GM18907 (cell line): ENCODE data around the gene NUAK1.

Experiments
- ATAC-seq: cut with Tn5 transposase; IDR thresholded peaks from one replicate; pipeline ENCODE4 v1.9.1; 2021; ENCODE audit warnings: mild to moderate bottlenecking, moderate library complexity; ENCODE audit not compliant: unreplicated experiment

Gene NUAK1

DNA sequence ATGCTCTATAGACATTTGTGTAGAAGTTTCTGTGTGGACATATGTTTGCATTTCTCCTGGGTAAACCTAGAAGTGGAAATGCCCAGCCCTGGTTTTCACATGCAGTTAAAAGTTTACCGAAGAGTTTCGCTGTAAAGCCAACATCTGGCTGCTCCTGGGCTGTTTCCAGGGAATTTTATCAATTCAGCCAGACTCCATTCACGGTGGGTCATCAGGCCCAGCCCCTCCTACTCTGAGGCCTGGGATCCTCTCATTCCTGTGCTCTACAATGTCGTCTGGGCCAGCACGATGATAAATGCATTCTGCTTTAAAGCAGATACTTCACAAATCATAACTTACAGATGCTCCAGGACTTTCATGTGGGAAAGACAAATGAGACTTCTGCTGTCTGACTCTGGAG is 7.1 kb downstream of the NUAK1 start:
- ATAC-seq = no peak

DNA sequence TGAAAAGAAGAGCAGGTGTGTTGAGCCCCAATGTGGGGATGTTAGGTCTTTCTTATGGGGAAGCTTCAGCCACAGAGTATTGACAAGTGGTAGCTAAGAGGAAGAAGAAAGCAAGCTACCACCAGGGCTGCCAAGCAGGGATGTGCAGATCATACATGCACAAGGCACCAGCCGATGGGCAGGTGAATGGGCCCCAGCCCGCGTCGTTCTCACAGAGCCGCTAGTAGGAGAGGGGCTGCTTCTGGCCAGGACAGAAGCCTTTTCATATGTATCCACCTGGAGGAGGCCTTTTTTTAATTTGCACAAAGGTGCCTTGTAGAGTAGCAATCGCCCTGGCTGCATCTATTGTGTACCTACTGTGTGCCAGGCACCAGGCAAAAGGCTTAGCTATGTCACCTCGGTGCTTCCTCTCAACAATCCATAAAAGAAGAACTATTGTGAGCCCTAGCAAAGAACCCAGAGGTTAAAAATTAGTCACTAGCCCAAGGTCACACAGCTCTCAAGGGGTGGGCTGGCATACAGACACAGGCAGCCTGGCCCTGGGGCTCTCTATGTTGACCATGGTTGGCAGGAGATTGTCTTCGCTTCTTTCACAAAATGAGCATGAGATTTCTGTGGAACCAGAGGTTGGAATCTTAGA is 8.2 kb downstream of the NUAK1 start:
- ATAC-seq = no peak

DNA sequence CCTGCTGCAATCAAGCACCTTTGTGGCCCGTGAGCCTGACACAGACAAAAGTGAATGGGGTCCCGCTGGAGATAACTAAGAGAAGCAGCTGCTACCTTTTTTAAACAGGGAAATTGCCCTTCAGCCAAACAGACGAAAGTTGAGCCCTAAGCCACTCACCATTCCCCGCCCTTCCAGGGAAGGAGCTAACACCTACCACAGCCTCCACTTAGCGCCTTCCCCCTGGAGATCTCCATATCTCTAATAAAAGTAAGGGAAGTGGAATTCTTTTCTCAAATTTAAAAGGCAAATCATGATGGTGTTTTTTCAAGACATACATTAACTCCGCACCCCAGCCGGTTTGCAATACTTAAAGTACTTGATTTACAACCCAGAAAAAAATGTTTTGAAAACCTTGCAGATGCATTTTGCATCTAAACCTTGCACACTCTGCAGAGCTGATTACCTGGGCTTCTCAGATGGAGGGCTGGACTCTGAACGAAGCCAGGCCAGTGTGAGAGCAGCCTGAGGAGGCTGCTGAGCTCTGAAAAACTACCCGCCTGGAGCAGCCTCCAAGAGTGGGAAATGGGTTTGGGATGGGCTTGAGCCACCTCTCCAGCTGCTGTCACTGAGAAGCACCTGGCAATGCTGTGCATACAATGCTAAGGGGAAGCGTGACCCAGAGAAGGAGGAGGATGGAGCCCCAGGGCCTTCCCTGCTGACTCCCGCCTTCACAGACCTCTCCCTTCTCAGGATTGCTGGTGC is 10.0 kb downstream of the NUAK1 start:
- ATAC-seq = no peak

DNA sequence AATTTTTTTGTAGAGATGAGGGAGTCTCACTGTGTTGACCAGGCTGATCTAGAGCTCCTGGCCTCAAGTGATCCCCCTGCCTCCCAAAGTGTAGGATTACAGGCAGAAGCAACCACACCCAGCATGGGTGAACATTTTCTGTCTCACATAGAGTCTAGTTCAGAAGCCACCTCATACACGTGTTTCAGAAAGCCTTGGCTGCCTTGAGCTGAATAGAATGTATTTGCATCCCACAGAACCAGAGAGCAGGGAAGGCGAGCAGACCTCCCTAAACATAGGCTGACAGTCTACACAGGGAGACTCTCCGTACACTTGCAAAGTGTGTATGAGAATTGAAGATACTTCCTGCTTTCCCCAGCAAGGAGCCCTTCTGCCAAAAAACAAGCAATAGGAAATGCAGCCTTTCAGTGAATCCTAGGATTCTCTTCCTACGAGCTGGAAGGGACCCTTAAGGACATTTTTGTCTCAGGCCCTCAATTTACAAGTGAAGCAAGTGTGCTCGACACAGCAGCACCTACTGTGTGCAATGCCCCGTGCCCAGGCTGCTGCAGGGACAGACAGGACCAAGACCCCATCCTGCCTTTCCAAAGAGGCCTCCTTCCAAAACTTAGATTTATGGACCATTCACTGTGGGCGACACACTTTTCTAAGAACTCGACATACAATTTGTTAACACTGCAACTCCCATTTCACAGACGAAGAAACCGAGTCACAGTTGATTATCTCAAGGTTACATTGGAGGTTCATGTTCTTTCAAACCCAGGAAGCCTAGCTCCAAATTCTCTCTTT is 11.2 kb downstream of the NUAK1 start:
- no peak for ATAC-seq

DNA sequence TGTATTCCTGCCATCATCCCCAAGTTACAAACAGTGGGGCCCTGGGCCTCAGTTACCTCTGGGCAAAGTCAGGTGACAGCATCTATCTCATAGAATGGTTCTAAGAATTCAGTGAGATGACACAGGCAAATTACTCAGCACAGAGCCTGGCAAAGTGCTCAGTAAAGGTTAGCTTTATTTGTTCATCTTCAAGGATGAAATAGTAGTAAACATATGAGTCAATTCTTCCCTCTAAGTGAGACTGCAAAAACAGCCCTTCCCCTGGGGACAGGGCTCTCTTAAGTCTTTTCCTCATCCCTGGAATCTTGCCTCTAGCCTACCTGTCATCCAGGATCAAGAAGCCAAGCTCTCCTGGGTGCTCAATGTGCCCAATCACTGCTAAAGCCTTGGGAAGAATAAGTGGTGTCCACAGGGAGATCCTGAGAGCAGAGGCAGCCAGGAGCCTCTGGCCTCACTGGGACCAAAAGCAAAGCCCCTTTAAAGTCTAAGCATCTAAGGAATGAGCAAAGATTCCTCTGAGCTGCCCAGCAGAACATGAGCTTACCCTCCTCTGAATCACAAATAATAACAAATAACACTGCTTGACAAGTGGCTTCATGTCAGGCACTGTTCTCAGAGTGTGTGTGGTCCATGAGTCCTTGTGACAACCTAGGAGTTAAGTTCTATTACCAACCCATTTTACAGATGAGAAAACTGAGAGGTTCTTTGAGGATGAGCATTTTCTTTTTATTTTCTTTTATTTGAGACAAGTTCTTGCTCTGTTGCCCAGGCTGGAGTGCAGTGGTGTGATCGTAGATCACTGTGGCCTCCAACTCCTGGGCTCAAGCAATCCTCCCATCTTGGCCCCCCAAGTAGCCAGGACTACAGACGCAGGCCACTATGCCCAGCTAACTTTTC is 12.1 kb downstream of the NUAK1 start:
- no peak for ATAC-seq

DNA sequence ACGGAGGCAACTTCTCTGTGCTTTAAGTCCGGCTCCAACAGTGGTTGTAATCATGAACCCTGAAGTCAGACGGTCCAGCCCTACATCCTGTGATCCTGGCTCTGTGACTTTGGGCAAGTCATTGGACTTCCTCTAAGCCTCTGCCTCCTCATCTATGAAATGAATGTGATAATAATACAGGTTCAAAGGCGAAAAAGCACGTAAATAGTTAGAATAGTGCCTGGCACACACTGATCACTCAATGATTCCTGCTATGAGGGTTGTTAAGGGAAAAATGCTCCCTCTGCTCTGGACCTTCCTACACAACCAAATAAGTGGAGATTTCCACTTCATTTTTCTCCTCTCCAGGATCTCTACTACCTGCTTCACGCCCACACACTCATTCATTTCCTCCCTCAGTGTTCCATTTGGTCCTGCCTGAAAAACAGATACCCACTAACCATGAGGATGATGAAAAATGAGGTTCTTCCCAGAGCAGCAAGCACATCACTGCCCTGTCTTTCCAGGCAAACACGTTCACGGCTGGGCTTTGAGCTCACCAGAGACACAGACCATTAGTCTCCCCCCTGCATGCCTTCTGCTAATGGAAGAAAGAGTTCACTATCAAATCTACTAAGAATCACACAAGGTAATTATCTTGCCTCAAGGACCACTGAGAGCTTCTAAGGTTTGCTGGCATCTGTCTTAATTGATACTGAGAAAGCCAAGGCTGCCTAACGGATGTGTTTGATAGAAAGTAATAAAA is 13.2 kb downstream of the NUAK1 start:
- no peak for ATAC-seq

DNA sequence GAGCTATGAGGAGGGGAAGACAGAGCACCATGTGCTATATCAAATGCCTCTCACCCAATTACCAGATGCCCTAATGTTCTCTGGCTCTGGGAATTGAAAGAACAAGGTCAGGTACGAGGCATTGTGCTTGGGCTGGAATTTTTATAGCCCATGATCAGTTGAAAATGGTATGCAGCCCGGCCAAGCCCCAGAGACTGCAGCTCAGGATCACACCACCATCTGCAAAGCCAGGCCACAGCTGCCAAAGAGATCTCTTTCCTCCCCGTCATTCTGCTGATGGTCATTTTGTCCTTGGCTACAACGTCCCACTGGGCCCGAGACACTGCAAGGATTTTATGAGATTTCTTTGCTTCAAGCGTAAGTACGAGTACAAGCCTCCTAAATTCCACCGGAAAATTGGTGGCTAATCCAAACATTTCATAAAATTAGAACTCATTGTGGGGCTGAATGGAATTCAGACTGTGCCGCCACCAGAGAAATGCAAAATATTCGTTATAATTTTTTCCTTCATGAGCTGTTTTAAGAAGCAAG is 15.1 kb downstream of the NUAK1 start:
- no peak for ATAC-seq

DNA sequence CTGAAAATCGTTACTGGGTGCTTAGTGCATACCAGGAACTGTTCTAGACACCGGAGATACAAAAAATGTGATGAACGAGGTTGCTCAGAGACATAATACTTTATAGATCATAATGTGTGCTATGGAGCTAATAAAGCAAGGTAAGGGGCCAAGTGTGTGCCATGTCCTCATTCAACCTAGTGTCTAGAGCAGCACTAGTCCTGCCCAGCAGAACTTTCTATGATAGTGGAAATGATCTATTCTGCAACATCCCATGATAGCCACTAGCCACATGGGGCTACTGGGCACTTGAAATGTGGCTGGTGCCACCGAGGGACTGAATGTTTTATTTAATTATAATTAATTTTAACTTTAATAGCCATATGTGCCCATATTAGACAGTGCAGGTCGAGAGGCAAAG is 15.6 kb downstream of the NUAK1 start:
- no peak for ATAC-seq

DNA sequence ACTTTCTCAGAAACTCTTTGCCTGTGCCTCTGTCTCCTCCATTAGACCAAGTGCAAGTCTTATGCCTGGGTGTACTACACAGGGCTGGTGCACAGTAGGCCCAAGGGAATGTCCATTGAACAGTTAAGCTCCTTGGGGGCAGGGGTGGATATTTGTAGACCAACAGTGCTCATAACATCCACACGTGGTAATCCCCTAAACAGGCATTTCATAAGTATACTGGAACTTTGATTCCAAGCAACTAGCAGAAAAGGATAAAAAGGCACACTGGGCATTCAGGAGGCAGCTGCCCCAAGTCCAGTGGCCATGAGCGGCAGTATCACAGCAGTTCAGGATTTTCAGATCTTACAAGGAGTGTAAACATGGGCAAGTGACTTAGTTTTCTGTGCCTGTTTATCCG is 16.8 kb downstream of the NUAK1 start:
- no peak for ATAC-seq

DNA sequence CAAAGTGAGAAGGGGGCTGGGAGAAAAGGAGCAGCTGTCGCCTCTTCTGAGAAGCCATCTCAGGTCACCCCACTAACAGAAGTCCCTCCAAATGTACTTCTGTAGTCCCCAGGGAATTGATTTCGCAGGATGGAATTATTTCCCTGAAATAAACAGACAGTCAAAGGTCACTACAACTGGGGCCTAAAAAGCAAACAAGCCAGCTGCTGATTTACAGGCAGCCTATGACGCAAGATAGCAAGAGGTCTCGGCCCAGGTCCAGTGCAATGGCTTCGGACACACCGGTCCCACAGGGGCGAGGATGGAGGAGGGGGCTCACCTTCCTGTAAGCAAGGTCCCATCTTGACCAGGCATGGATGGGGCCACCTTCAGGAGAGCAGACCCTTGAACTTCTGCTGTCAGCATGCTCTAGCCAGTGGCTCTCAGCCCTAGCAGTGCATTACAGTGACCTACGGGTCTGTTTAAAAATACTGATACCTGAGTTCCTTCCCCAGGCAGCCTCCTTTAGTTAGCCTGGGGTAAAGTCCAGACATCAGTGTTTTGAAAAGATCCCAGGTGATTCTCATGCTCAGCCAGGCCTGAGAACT is 18.1 kb downstream of the NUAK1 start:
- no peak for ATAC-seq

DNA sequence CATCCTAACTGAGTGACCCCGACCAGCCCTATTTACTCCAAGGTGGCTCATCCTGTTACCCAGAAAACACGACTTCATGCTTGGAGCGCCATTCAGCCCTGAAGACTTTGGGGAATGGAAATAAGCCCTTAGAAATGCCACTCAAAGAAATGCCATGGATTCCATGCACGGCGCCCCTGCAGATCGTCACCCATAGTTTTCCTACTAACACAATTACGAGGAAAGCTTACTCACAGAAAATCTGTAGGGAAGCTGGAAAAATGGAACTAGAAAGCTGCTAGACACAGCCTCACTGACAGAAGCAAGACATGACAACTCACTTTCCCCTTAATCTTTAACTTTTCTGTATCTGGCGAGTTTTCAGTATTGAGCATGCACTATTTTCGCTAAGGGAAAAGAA is 19.5 kb downstream of the NUAK1 start:
- no peak for ATAC-seq

DNA sequence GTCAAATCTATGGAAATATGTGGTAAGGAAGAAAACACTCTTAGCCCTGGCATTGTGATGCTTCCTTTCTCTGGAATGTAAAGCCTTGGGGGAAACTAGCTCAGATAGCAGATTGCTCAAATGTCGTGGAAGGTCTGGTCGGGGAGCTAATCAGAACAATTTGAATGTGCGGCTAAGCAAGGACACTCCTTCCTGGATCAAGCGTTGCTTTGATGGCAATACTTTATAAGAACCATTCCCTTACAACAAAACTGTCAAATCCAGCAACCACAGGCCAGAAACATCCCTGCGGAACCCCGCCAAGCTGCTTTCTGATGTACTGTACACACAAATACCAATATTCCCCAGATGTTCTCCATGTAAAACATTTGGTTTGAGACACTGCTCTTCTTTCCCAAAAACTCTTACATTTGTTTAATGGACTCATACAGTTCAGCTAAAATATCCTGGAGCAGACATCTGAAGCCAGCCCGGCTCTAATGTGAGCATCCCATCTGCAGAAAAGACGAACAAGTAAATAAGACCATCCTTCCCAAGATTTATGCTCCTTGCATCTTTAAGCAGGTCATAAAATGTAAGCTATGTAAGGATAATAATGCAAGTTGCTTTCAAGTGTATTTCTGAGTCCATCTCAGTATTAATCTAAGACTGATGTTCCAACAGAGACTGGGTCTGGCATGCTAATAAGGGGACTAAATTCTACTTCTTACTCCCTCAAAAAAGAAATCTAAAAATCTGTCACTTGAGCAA is 20.2 kb downstream of the NUAK1 start:
- no peak for ATAC-seq

DNA sequence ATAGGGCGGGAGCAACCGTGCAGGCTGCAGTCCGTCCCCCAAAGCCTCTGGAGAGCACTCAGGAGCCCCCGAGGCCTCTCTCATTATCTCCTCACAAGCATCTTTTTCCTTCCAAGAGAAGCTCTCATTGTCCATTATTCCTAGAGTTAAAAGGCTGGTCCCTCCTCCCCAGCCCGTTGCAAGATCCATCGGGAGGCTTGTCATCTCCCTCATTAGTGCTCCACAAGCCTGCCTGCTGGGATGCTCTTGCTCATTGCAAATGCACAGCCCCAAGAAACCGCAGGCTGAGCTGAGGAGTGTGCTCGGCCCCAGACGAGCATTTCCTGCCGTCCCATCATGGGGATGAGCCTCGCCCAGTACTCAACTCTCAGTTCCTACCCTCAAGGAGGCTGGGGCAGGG is 23.3 kb downstream of the NUAK1 start:
- no peak for ATAC-seq

DNA sequence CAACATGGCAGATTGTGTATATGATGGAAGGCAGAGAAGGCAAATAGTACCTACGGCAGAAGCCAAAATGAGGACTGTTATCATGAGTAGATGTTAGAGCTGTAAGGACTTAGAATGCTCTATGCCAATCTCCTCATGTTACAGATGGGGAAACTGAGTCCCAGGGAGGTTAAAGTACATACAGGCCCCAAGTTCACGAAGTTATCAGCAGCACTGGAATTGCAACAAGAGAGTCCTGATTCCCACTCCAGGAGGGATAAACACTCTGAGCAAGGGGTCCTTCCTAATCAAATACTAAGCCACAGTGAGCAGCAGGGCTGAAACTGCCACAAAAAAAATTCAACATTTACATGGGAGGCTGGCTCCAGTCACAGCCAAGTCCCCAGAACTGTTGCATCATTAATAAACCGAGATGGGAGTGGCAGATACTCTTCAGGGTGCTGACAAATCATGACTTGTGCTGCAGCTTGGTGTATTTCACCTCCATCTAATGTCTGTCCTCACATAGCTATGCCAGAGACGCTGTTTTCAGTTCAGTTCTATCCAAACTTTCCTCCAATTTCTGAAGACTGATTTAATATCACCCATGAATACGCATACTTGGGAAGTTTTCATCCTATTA is 24.2 kb downstream of the NUAK1 start:
- ATAC-seq = no peak

DNA sequence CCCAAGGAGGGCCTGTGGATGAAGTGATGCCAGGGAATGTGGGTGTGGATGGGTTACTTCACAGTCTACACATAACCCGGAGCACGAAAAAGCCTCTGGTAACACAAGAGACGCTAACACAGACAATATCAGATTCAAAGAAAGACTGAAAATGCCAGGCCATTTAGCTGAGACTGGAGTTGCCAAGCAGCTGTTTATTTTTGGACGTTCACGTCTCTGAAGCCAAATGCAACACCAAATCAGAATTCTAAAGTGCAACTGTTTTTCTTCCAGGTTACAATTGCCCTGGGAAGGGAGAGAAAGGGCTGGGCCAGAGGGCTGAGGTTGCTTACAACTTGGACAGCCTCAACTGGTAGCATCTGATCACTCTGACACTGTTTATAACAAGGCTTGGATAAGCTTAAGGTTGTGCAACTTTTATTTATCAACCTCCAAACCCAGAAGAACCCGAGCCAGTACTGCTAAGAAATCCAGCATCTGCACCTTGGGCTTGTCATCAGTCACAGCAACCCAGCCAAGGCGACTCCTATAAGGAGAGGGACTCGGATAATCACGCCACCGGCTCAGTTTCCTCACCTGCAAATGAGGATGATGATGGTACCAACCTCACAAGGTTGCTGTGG is 24.8 kb downstream of the NUAK1 start:
- ATAC-seq = no peak

DNA sequence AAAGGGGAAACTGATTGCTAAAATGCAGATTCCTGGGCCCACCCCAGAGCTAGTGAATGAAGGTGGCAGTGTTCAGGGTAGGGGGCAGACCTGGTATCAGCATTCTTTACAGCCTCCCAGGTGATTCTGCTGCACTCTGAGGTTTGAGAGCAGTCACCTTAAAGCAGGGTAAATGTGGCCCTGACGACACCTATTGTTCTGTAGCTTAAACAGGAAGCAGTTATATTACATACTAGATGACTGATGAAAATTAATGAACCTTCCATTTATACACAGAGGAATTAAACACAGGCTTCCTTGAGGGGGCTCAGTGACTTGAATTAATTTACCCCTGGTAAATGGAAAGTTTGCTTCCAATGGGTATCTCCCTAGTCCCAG is 25.3 kb downstream of the NUAK1 start:
- ATAC-seq = no peak

DNA sequence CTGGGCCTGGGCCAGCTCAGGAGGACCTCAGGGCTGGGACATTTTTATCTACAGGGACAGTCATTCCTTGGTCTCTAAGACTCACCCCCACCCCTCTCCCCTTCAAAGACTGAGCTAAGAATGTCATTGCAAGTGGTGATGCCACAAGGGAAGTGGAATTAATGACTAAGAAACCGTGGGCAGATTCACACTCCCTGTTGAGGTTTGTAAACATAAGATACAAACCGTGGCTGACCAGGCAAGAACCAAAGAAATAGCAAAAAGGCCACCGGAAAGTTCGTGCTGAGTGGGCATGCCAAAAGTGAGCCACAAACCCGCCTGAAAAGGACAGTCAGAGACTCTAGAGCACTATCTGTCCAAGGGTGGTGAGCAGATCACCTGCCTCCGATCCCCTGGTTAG is 25.7 kb downstream of the NUAK1 start:
- no peak for ATAC-seq

DNA sequence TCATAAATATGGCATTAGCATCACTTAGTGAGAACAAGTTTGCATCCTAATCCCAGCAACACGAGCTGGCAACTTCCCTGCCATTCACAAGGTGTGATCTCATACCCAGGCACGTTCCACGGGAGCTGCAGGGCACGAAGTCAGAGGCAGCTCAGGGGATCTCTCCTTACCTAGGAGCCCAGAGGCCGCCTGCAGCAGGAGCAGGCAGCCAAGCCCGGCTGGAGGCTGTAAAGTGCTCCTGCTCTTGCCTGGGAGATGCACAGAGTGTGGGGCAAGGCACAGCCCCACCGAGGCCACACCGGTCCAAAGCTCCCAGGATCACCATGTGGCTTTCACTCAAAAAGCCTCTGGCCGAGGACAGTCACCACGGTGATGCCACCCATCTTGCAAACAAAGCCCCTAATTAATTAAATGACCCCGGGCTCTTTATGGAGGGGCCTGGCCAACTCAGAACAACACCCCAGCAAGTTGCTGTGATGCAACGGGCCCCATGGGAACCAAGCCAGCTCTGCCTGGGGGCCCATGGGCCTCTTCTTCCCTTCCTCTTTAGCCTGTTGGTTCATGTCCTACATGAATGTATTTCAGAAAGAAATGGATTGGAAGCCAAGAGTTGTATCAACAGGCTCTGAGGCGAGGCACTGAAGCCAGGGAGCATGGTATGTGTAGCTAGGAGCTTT is 26.5 kb downstream of the NUAK1 start:
- ATAC-seq = no peak
